Omental fat pad (tissue), 4 donors: ENCODE measurements around the gene CHCHD6. TPM values are rescaled to one million over a fixed set of nuclear protein-coding genes. Genes with fewer than 3 reads are reported as not detected.

Experiments used
- ATAC-seq: fragments of 150-250 bp; one replicate; pipeline ENCODE4 v1.9.1; 2016; ENCODE audit warnings: mild to moderate bottlenecking, moderate library complexity; ENCODE audit not compliant: low FRiP score
- DNase-seq: peaks from one replicate; pipeline ENCODE4 v3.0.0-alpha.2; 2019; ENCODE audit warnings: low spot score
- CTCF ChIP-seq, 3 donors: fragments of 450-650 bp; IDR thresholded peaks; one replicate each; pipeline ENCODE4 v1.5.1; 2016 to 2017; ENCODE audit warnings: antibody characterized with exemption in 3 of 3, mild to moderate bottlenecking in 3 of 3, moderate library complexity in 2 of 3
- total RNA-seq, 4 donors: library from RNA; depleted of rRNA; stranded (reverse); fragments of >200 nt; gene quantifications; one replicate each; pipeline ENCODE4 v1.1.0, GENCODE V29; 2016

CHCHD6 gene
- total RNA-seq, 4 donors from 2014 or later: 7.5 to 19.7 (median 11.5) TPM

- no peak for DNase-seq
- TF ChIP-seq CTCF (IDR thresholded peaks at IDR 0.05): no peak
- no peak for ATAC-seq
Measured at GRCh38 chr3:126998320-126998719, 294.3 kb downstream of the CHCHD6 start.

GRCh38 chr3:126998728-126999127 lies 294.7 kb downstream of the CHCHD6 start:
- ATAC-seq (no peak), DNase-seq (no peak)

GRCh38 chr3:126999383-126999782 lies 295.3 kb downstream of the CHCHD6 start:
- DNase-seq: no peak
- no peak for ATAC-seq
- no peak for TF ChIP-seq CTCF (IDR thresholded peaks at IDR 0.05)

More at GRCh38 chr3:126998728-126999127, 294.7 kb downstream of the CHCHD6 start:
- no peak for TF ChIP-seq CTCF (IDR thresholded peaks at IDR 0.05)

- no peak for TF ChIP-seq CTCF (IDR thresholded peaks at IDR 0.05)
- ATAC-seq: no peak
- DNase-seq: no peak
Measured at GRCh38 chr3:127000119-127000518, 296.1 kb downstream of the CHCHD6 start.

GRCh38 chr3:127000761-127001160 lies 296.7 kb downstream of the CHCHD6 start:
- ATAC-seq (no peak), DNase-seq (no peak)
- no peak for TF ChIP-seq CTCF (IDR thresholded peaks at IDR 0.05)

- no peak for ATAC-seq
- no peak for DNase-seq
- TF ChIP-seq CTCF (IDR thresholded peaks at IDR 0.05): no peak
Measured at GRCh38 chr3:127001486-127002194, 297.6 kb downstream of the CHCHD6 start.
